ENCODE results near the gene ART1.

Gene ART1

GRCh38 chr11:3679077-3679476 is 34.1 kb downstream of the ART1 start:
- no peak for DNase-seq (ENCODE audit: low spot score)
- Histone ChIP-seq H3K4me3 (no peak overlapping the region), H3K27ac (no peak overlapping the region)
- TF ChIP-seq, protein P1, sequence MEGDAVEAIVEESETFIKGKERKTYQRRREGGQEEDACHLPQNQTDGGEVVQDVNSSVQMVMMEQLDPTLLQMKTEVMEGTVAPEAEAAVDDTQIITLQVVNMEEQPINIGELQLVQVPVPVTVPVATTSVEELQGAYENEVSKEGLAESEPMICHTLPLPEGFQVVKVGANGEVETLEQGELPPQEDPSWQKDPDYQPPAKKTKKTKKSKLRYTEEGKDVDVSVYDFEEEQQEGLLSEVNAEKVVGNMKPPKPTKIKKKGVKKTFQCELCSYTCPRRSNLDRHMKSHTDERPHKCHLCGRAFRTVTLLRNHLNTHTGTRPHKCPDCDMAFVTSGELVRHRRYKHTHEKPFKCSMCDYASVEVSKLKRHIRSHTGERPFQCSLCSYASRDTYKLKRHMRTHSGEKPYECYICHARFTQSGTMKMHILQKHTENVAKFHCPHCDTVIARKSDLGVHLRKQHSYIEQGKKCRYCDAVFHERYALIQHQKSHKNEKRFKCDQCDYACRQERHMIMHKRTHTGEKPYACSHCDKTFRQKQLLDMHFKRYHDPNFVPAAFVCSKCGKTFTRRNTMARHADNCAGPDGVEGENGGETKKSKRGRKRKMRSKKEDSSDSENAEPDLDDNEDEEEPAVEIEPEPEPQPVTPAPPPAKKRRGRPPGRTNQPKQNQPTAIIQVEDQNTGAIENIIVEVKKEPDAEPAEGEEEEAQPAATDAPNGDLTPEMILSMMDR (IDR thresholded peaks at IDR 0.05) = no peak

- no peak overlapping the region for H3K27ac ChIP-seq
- no peak for DNase-seq (ENCODE audit: low spot score)
Measured at GRCh38 chr11:3683039-3683438, 38.1 kb downstream of the ART1 start.

GRCh38 chr11:3684129-3684818 is 39.3 kb downstream of the ART1 start:
- Histone ChIP-seq H3K27ac (no peak overlapping the region), H3K4me3 (no peak overlapping the region)
- TF ChIP-seq, protein P1 (IDR thresholded peaks at IDR 0.05) = no peak
- no peak for DNase-seq (ENCODE audit: low spot score)

More at GRCh38 chr11:3683039-3683438, 38.1 kb downstream of the ART1 start:
- TF ChIP-seq, protein P1 (IDR thresholded peaks at IDR 0.05) = no peak
- H3K4me3 ChIP-seq = no peak overlapping the region

GRCh38 chr11:3684819-3685172 is 39.9 kb downstream of the ART1 start:
- TF ChIP-seq, protein P1 (IDR thresholded peaks at IDR 0.05) = no peak
- DNase-seq (ENCODE audit: low spot score) = no peak
- Histone ChIP-seq H3K4me3 (no peak overlapping the region), H3K27ac (no peak overlapping the region)

- H3K27ac ChIP-seq = no peak overlapping the region
- DNase-seq (ENCODE audit: low spot score) = no peak
- TF ChIP-seq, protein P1 (IDR thresholded peaks at IDR 0.05) = no peak
- no peak overlapping the region for H3K4me3 ChIP-seq
Measured at GRCh38 chr11:3685923-3686322, 41.0 kb downstream of the ART1 start.

DNA sequence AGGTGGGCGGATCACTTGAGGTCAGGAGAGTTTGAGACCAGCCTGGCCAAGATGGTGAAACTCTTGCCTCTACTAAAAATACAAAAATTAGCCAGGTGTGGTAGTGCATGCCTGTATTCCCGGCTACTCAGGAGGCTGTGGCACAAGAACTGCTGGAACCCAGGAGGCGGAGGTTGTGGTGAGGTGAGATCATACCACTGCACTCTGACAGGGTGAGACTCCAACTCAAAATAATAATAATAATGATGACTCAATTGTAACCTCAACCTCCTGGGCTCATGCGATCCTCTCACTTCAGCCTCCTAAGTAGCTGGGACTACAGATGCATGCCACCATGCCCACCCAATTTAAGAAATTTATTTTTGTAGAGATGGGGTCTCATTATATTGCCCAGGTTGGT is 41.8 kb downstream of the ART1 start:
- no peak overlapping the region for H3K4me3 ChIP-seq
- TF ChIP-seq, protein P1 (IDR thresholded peaks at IDR 0.05) = no peak
- H3K27ac ChIP-seq = no peak overlapping the region
- DNase-seq (ENCODE audit: low spot score) = no peak

DNA sequence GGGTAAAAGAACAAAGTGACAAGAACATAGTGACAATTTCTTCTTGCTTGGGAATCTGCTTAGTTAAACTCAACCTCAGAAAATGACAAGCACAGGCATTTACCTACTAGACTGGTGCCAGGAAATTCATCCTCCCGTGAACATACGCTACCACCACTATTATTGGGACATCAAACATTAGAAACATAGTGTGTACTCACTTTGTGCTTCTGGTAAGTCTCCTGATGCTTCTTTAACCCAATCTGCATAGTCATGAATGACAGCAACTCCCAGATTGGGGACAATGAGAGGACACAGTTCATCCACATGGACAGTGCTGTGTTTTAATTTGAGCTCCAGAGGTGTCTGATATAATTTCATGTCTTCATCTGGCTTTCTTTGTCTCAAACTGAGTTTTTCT is 55.5 kb downstream of the ART1 start:
- H3K4me3 ChIP-seq = no peak overlapping the region
- H3K27ac ChIP-seq = no peak overlapping the region
- no peak for DNase-seq (ENCODE audit: low spot score)
- TF ChIP-seq, protein P1 (IDR thresholded peaks at IDR 0.05) = no peak
